Sigmoid colon (tissue), 7 donors: Measurements from ENCODE around the gene SELENOO. TPM values are rescaled to one million over a fixed set of nuclear protein-coding genes. Genes with fewer than 3 reads are reported as not detected.

Experiments
- DNase-seq: peaks from one replicate; pipeline ENCODE4 v3.0.0-alpha.2; 2019
- H3K27ac ChIP-seq, 4 donors: fragments of 200-600 bp; sonication (generic); one replicate each; pipeline ENCODE4 v1.5.1; 2016 to 2019; ENCODE audit warnings: mild to moderate bottlenecking in 1 of 4
- H3K27me3 ChIP-seq, 3 donors: fragments of 200-600 bp; sonication (generic); one replicate each; pipeline ENCODE4 v1.5.1; 2019; ENCODE audit warnings: mild to moderate bottlenecking in 1 of 3
- H3K36me3 ChIP-seq, 4 donors: fragments of 200-600 bp; sonication (generic); one replicate each; pipeline ENCODE4 v1.5.1; 2016 to 2019
- H3K4me1 ChIP-seq, 4 donors: fragments of 200-600 bp; sonication (generic); one replicate each; pipeline ENCODE4 v1.5.1; 2017 to 2019
- H3K4me3 ChIP-seq, 4 donors: fragments of 200-600 bp; sonication (generic); one replicate each; pipeline ENCODE4 v1.5.1; 2017 to 2019; ENCODE audit warnings: mild to moderate bottlenecking in 2 of 4, moderate library complexity in 1 of 4
- H3K9me3 ChIP-seq, 4 donors: fragments of 200-600 bp in 3 of 4; sonication (generic) in 3 of 4; one replicate each; pipeline versions ENCODE4 v1.5.1 to v1.6.1; 2013 to 2019
- CTCF ChIP-seq, 4 experiments: fragments of 450-650 bp in 3 of 4; fragments of 200-600 bp in 1 of 4; IDR thresholded peaks; one replicate each; pipeline ENCODE4 v1.5.1; 2016 to 2019; ENCODE audit warnings: antibody characterized with exemption in 4 of 4, mild to moderate bottlenecking in 3 of 4, moderate library complexity in 2 of 4
- EP300 ChIP-seq, 4 donors: sonication (generic); formaldehyde crosslinking; IDR thresholded peaks; one replicate each; pipeline ENCODE4 v1.6.1; 2017; ENCODE audit warnings: antibody characterized with exemption in 4 of 4
- POLR2A ChIP-seq, 2 donors: fragments of 450-650 bp; IDR thresholded peaks; one replicate each; pipeline ENCODE4 v1.6.1; 2016; ENCODE audit warnings: antibody characterized with exemption in 2 of 2, mild to moderate bottlenecking in 2 of 2, moderate library complexity in 2 of 2
- POLR2AphosphoS5 ChIP-seq, 4 donors: sonication (generic); formaldehyde crosslinking; IDR thresholded peaks; one replicate each; pipeline ENCODE4 v1.6.1; 2017; ENCODE audit warnings: antibody characterized with exemption in 4 of 4
- WGBS, 2 donors: extraction: QIAGEN DNeasy Blood & Tissue Kit; methylation state at CpG; one replicate each; pipeline ENCODE4 v1.1.7; 2013; 5-methylcytosine and 5-hydroxymethylcytosine counted together
- intact Hi-C: fragments of 100-400 bp; cut with DNase I; formaldehyde crosslinking; loops from one replicate; pipeline ENCODE4 v1.15.1; 2023
- polyA plus RNA-seq, 3 donors: library from polyadenylated mRNA; stranded (reverse); fragments of 200-250 nt; gene quantifications; one replicate each; pipeline ENCODE4 v1.2.3, GENCODE V29; 2013
- total RNA-seq, 4 donors: library from RNA; depleted of rRNA; stranded (reverse); fragments of >200 nt; gene quantifications; one replicate each; pipeline ENCODE4 v1.1.0, GENCODE V29; 2016
- donor health status: healthy with polysubstance abuse.
- donor health status: Bipolar disorder and iron deficiency.
- donor health status: healthy.

SELENOO gene
- total and polyA plus RNA-seq, 7 donors = 10.2 to 30.2 (median 17.9) TPM

- intact Hi-C loops = no loop called here
- DNase-seq = no peak
- peaks cover 26 to 73% (median 39%) of the 10 kb centered on the region in 3 donors for H3K27me3 ChIP-seq
- H3K27ac ChIP-seq = no peak overlapping the region
- no peaks in the 10 kb centered on the region for H3K9me3 ChIP-seq
- TF ChIP-seq CTCF (IDR thresholded peaks at IDR 0.05) = no peak
- no peak for TF ChIP-seq POLR2AphosphoS5 (IDR thresholded peaks at IDR 0.05)
- H3K4me1 ChIP-seq = peaks cover 0 to 22% (median 15%) of the 10 kb centered on the region in 4 donors
- H3K36me3 ChIP-seq = no peaks in the 10 kb centered on the region
- no peak overlapping the region for H3K4me3 ChIP-seq
- 58 to 77% methylated on average over 26 of the region's 26 CpGs for WGBS, 2 donors
Measured at GRCh38 chr22:50173311-50173982, 27.4 kb upstream of the SELENOO start.

- H3K4me3 ChIP-seq = no peak overlapping the region
- 88 to 94% methylated on average over 6 of the region's 6 CpGs for WGBS, 2 donors
- H3K27ac ChIP-seq = no peak overlapping the region
- no peaks in the 10 kb centered on the region for H3K36me3 ChIP-seq
- H3K4me1 ChIP-seq = peaks cover 0 to 22% (median 15%) of the 10 kb centered on the region in 4 donors
- DNase-seq = no peak
- H3K9me3 ChIP-seq = no peaks in the 10 kb centered on the region
- no peak for TF ChIP-seq POLR2A (IDR thresholded peaks at IDR 0.05)
- no peak for TF ChIP-seq CTCF (IDR thresholded peaks at IDR 0.05)
- TF ChIP-seq POLR2AphosphoS5 (IDR thresholded peaks at IDR 0.05) = no peak
- no peak for TF ChIP-seq EP300 (IDR thresholded peaks at IDR 0.05)
- peaks cover 31 to 73% (median 44%) of the 10 kb centered on the region in 3 donors for H3K27me3 ChIP-seq
- intact Hi-C loops = no loop called here
Measured at GRCh38 chr22:50173983-50174355, 26.8 kb upstream of the SELENOO start.

- DNase-seq = peak; percentile 60
- TF ChIP-seq CTCF (IDR thresholded peaks at IDR 0.05) (no peak), POLR2A (IDR thresholded peaks at IDR 0.05) (no peak), POLR2AphosphoS5 (IDR thresholded peaks at IDR 0.05) (no peak), EP300 (IDR thresholded peaks at IDR 0.05) (no peak)
- 83 to 89% methylated on average over 27 of the region's 27 CpGs for WGBS, 2 donors
- no peak overlapping the region for H3K4me3 ChIP-seq
- intact Hi-C loops = no loop called here
- H3K36me3 ChIP-seq = no peaks in the 10 kb centered on the region
- peaks cover 34 to 73% (median 42%) of the 10 kb centered on the region in 3 donors for H3K27me3 ChIP-seq
- peaks cover 0 to 17% (median 10%) of the 10 kb centered on the region in 4 donors for H3K4me1 ChIP-seq
- no peak overlapping the region for H3K27ac ChIP-seq
- no peaks in the 10 kb centered on the region for H3K9me3 ChIP-seq
Measured at GRCh38 chr22:50174382-50175190, 26.2 kb upstream of the SELENOO start.

- DNase-seq = no peak
- Histone ChIP-seq H3K4me3 (no peak overlapping the region), H3K4me1 (peaks cover 0 to 13% (median 5%) of the 10 kb centered on the region in 4 donors), H3K27ac (no peak overlapping the region), H3K9me3 (no peaks in the 10 kb centered on the region), H3K36me3 (no peaks in the 10 kb centered on the region), H3K27me3 (peaks cover 29 to 74% (median 37%) of the 10 kb centered on the region in 3 donors)
- no peak for TF ChIP-seq CTCF (IDR thresholded peaks at IDR 0.05)
- no peak for TF ChIP-seq POLR2A (IDR thresholded peaks at IDR 0.05)
- no peak for TF ChIP-seq POLR2AphosphoS5 (IDR thresholded peaks at IDR 0.05)
- TF ChIP-seq EP300 (IDR thresholded peaks at IDR 0.05) = no peak
- WGBS, 2 donors = 84 to 91% methylated on average over 6 of the region's 6 CpGs
- intact Hi-C loops = no loop called here
Measured at GRCh38 chr22:50175191-50175461, 25.7 kb upstream of the SELENOO start.
